CD4-positive, CD25-positive, alpha-beta regulatory T cell (primary cell): Measurements from ENCODE around the gene HSPA2. TPM values are rescaled to one million over a fixed set of nuclear protein-coding genes. Genes with fewer than 3 reads are reported as not detected.
A peak's percentile ranks its signal among the peaks of the same experiment; 100 is the strongest.
"Not testable (repeated sequence)": the region's sequence is repeated elsewhere in the genome, so short reads cannot be mapped to it uniquely, and the experiment has no call there.

ENCODE experiments used
- ATAC-seq, 2 donors: fragments of 150-1000 bp; cut with Tn5 transposase; one replicate each; pipeline ENCODE4 v1.10.0; 2021; ENCODE audit warnings: low read depth in 2 of 2, moderate number of reproducible peaks in 2 of 2, moderate library complexity in 1 of 2
- DNase-seq, 3 donors: peaks; one replicate each; pipeline versions ENCODE4 v3.0.0 to v3.0.0-alpha.2; 2012 to 2022; ENCODE audit warnings: mixed read lengths in 1 of 3
- H3K27ac ChIP-seq: one replicate; pipeline ENCODE4 v1.7.0; 2013; ENCODE audit warnings: mild to moderate bottlenecking, low read length; ENCODE audit not compliant: insufficient read depth, poor library complexity, severe bottlenecking
- H3K27me3 ChIP-seq: one replicate; pipeline ENCODE4 v1.7.0; 2013; ENCODE audit warnings: low read length; ENCODE audit not compliant: control insufficient read depth, insufficient read depth
- H3K36me3 ChIP-seq: one replicate; pipeline ENCODE4 v1.7.0; 2013; ENCODE audit warnings: mild to moderate bottlenecking, low read length, moderate library complexity; ENCODE audit not compliant: control insufficient read depth, insufficient read depth
- H3K4me1 ChIP-seq: 2 replicates; pipeline ENCODE4 v1.7.0; 2013; ENCODE audit warnings: mild to moderate bottlenecking, low read length; ENCODE audit not compliant: insufficient read depth, control insufficient read depth, poor library complexity, severe bottlenecking
- H3K4me3 ChIP-seq: one replicate; pipeline ENCODE4 v1.7.0; 2013; ENCODE audit warnings: low read depth, mild to moderate bottlenecking, low read length, moderate library complexity
- H3K9me3 ChIP-seq, 2 experiments: 1 replicate in 1 of 2; 2 replicates in 1 of 2; pipeline ENCODE4 v1.7.0; 2013; ENCODE audit warnings: low read length in 2 of 2, mild to moderate bottlenecking in 1 of 2, moderate library complexity in 1 of 2; ENCODE audit not compliant: control insufficient read depth in 2 of 2
- H3K27ac Mint-ChIP-seq, 3 donors: one replicate each; pipeline ENCODE4 v1.8.0; 2020 to 2022; ENCODE audit warnings: mild to moderate bottlenecking in 3 of 3, mixed read lengths in 3 of 3, moderate library complexity in 2 of 3
- H3K27me3 Mint-ChIP-seq: one replicate; pipeline ENCODE4 v1.8.0; 2022; ENCODE audit warnings: mild to moderate bottlenecking, mixed read lengths
- H3K36me3 Mint-ChIP-seq: one replicate; pipeline ENCODE4 v1.8.0; 2020; ENCODE audit warnings: mixed read lengths
- H3K4me1 Mint-ChIP-seq, 4 donors: one replicate each; pipeline ENCODE4 v1.8.0; 2020 to 2022; ENCODE audit warnings: mixed read lengths in 4 of 4, mild to moderate bottlenecking in 1 of 4
- H3K4me3 Mint-ChIP-seq, 4 donors: one replicate each; pipeline ENCODE4 v1.8.0; 2020 to 2022; ENCODE audit warnings: mild to moderate bottlenecking in 4 of 4, mixed read lengths in 4 of 4, moderate library complexity in 3 of 4
- H3K9me3 Mint-ChIP-seq, 7 donors: one replicate each; pipeline ENCODE4 v1.8.0; 2020 to 2022; ENCODE audit warnings: mixed read lengths in 7 of 7, mild to moderate bottlenecking in 3 of 7, moderate library complexity in 2 of 7
- polyA plus RNA-seq, 4 donors: library from polyadenylated mRNA; unstranded; fragments of 300-500 nt; fragmentation: Illumina TruSeq; gene quantifications; one replicate each; pipeline ENCODE4 v1.2.3, GENCODE V29; 2021
- total RNA-seq: library from RNA; stranded (reverse); gene quantifications from one replicate; pipeline ENCODE4 v1.2.3, GENCODE V29; 2022

The HSPA2 gene
- total and polyA plus RNA-seq, 5 donors from 2014 or later: 0.48 to 2.6 (median 0.65) TPM

DNA sequence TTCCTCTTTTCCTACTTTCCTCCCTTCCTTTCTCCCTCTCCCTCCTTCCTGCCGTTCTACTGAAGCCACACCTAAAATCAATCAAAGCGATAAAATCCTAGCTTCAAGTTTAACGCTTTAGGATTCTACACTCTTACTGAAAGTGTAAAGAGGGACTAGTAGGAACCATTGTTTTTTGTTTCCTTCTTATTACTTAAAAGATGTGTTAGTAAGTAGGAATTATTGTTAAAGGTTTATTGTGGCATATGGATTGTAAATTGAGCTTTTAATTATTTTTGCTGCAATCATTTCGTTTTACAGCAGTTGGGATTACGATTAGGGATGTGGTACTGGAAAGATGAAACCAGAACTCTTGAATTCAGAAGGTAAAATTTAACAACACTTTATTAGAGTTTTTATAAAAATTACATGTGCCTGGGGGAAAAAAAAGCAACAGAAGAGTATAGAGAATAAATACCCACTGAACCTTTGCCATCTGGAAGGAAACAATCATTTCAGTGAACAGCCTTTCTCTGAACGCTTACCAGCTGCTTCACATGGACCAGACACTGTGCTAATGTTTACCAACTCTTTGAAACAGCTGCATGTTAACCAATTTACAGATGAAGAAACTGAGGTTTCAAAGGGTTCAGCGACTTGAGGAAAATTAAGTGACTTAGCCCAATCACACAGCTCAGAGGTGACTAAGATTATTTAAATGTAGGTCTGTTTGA is 10.2 kb downstream of the HSPA2 start:
- H3K4me1 ChIP-seq: peaks cover 14% of the 10 kb centered on the region
- Mint-ChIP-seq H3K27ac (peak overlapping the region in 1 of 3 donors; percentile 52), H3K9me3 (peaks cover 0 to 1% (median 0%) of the 10 kb centered on the region in 7 donors), H3K4me3 (peak overlapping the region in 3 of 4 donors; percentile 8 to 86 (median 78)), H3K4me1 (peaks cover 0 to 16% (median 11%) of the 10 kb centered on the region in 4 donors), H3K27me3 (peaks cover 43% of the 10 kb centered on the region), H3K36me3 (no peaks in the 10 kb centered on the region)
- H3K27ac ChIP-seq: no peak overlapping the region
- H3K4me3 ChIP-seq: no peak overlapping the region
- ATAC-seq (no peak), DNase-seq (no peak)
- H3K27me3 ChIP-seq: peaks cover 16% of the 10 kb centered on the region
- H3K9me3 ChIP-seq: no peaks in the 10 kb centered on the region
- H3K36me3 ChIP-seq: no peaks in the 10 kb centered on the region

DNA sequence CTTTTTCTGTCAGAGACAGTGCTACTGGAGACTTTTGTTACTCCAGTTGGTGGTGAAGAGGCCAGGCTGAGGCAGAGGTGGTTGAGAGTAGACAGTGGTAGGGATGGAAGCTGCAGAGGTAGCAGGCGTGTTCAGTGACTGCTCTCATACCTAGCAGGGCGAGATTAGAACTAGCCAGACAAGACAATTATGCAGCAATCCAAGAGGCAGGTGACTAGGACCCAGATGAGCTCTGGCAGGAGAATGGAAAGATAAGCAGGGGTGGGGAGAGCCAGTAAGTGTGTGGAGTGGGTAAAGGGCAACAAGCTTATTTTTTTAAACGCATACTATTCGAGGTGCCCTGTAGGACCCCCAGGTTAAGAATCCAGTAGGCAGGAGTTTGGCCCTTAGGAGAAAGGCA is 14.0 kb downstream of the HSPA2 start:
- H3K27me3 Mint-ChIP-seq: peaks cover 49% of the 10 kb centered on the region
- Histone ChIP-seq H3K36me3 (no peaks in the 10 kb centered on the region), H3K27ac (no peak overlapping the region), H3K9me3 (no peaks in the 10 kb centered on the region), H3K4me1 (peaks cover 8% of the 10 kb centered on the region), H3K4me3 (no peak overlapping the region), H3K27me3 (peaks cover 10% of the 10 kb centered on the region)
- peak overlapping the region in 1 of 3 donors; percentile 76 for H3K27ac Mint-ChIP-seq
- DNase-seq (no peak), ATAC-seq (no peak)
- H3K36me3 Mint-ChIP-seq: no peaks in the 10 kb centered on the region
- peaks cover 0 to 15% (median 5%) of the 10 kb centered on the region in 4 donors for H3K4me1 Mint-ChIP-seq
- peaks cover 0 to 1% (median 0%) of the 10 kb centered on the region in 7 donors for H3K9me3 Mint-ChIP-seq
- no peak overlapping the region for H3K4me3 Mint-ChIP-seq

DNA sequence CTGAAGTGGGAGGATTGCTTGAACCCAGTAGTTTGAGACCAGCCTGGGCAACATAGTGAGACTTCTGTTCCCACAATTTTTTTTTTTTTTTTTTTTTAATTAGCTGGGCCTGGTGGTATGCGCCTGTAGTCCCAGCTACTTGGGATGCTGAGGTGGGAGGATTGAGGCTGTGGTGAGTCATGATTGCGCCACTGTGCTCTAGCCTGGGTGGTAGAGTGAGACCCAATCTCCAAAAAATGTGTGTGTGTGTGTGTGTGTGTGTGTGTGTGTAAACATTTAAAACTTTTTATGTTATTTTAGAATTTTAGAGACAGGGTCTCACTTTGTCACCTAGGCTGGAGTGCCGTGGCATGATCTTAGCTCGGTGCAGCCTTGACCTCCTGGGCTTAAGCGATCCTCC is 16.0 kb downstream of the HSPA2 start:
- no peaks in the 10 kb centered on the region for H3K4me1 ChIP-seq
- Mint-ChIP-seq H3K4me3 (no peak overlapping the region), H3K9me3 (no peaks in the 10 kb centered on the region), H3K4me1 (peaks cover 0 to 4% (median 1%) of the 10 kb centered on the region in 4 donors), H3K27ac (no peak overlapping the region), H3K27me3 (peaks cover 36% of the 10 kb centered on the region), H3K36me3 (no peaks in the 10 kb centered on the region)
- no peak for ATAC-seq
- no peaks in the 10 kb centered on the region for H3K36me3 ChIP-seq
- DNase-seq: no peak
- no peaks in the 10 kb centered on the region for H3K9me3 ChIP-seq
- H3K4me3 ChIP-seq: no peak overlapping the region
- H3K27ac ChIP-seq: no peak overlapping the region
- peaks cover 9% of the 10 kb centered on the region for H3K27me3 ChIP-seq

DNA sequence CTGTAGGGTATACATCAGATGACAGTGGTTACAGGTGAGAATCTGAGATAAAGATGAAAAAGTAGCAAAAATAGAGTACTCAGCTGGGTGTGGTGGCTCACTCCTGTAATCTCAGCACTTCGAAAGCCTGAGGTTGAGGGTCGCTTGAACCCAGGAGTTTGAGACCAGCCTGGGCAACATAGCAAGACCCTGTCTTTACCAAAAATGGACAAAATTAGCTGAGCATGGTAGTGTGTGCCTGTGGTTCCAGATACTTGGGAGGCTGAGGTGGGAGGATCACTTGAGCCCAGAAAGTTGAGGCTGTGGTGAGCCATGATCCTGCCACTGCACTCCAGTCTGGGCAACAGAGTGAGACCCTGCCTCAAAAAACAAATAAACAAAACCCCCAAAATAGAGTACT is 17.7 kb downstream of the HSPA2 start:
- not testable (repeated sequence) for H3K4me1 ChIP-seq, H3K36me3 Mint-ChIP-seq, H3K27ac ChIP-seq, H3K9me3 Mint-ChIP-seq, DNase-seq, H3K4me3 ChIP-seq, H3K27ac Mint-ChIP-seq, H3K27me3 ChIP-seq, H3K36me3 ChIP-seq, H3K9me3 ChIP-seq, H3K4me3 Mint-ChIP-seq, ATAC-seq, H3K4me1 Mint-ChIP-seq
- H3K27me3 Mint-ChIP-seq: peaks cover 25% of the 10 kb centered on the region

DNA sequence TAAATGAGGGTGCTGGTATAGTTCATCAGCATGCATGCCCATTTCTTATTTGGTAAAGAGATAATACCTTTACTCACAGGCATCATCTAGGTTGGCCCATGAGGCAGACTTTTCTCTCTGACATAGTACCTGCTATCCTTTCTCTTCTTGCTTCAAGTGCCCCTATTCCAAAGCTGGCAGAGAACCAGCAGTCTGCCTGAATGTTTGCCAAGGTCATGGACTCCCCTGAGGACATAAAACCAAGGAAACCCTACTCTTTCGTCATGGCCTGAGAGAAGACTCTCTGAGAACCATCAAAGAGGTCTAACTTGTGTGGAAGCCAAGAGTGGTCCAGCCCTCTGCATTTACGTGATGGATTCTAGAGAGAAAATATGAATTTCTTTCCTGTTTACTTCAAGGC is 21.1 kb downstream of the HSPA2 start:
- H3K4me3 Mint-ChIP-seq: no peak overlapping the region
- H3K27ac ChIP-seq: no peak overlapping the region
- H3K4me1 ChIP-seq: no peaks in the 10 kb centered on the region
- H3K27me3 Mint-ChIP-seq: peaks cover 41% of the 10 kb centered on the region
- no peak overlapping the region for H3K4me3 ChIP-seq
- H3K9me3 Mint-ChIP-seq: no peaks in the 10 kb centered on the region
- no peaks in the 10 kb centered on the region for H3K36me3 Mint-ChIP-seq
- peaks cover 0 to 3% (median 1%) of the 10 kb centered on the region in 4 donors for H3K4me1 Mint-ChIP-seq
- ATAC-seq (no peak), DNase-seq (no peak)
- no peak overlapping the region for H3K27ac Mint-ChIP-seq
- no peaks in the 10 kb centered on the region for H3K36me3 ChIP-seq
- peaks cover 2% of the 10 kb centered on the region for H3K27me3 ChIP-seq
- no peaks in the 10 kb centered on the region for H3K9me3 ChIP-seq

DNA sequence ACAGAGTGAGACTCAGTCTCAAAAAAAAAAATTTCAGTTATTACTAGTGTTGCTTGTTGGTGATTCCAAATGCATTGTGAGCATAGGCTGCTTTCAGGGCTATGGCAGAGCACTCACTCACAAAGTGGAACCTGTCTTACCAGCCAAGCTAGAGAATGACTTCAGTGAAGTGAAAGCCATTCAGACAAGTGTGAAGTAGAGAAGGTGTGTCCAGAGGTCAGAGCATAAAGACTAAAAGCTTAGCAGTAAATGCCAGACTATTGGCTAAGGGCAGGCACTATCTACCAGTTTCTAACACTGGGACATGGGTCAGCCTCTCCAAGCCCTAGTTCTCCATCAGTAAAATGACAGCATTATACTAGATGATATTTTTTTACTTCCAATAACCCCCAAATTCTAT is 21.9 kb downstream of the HSPA2 start:
- Mint-ChIP-seq H3K4me1 (peaks cover 0 to 3% (median 1%) of the 10 kb centered on the region in 4 donors), H3K36me3 (no peaks in the 10 kb centered on the region), H3K4me3 (no peak overlapping the region), H3K27me3 (peaks cover 44% of the 10 kb centered on the region), H3K27ac (no peak overlapping the region), H3K9me3 (no peaks in the 10 kb centered on the region)
- no peak overlapping the region for H3K27ac ChIP-seq
- no peaks in the 10 kb centered on the region for H3K36me3 ChIP-seq
- H3K4me1 ChIP-seq: no peaks in the 10 kb centered on the region
- H3K4me3 ChIP-seq: no peak overlapping the region
- DNase-seq (no peak), ATAC-seq (no peak)
- H3K9me3 ChIP-seq: no peaks in the 10 kb centered on the region
- H3K27me3 ChIP-seq: peaks cover 2% of the 10 kb centered on the region

DNA sequence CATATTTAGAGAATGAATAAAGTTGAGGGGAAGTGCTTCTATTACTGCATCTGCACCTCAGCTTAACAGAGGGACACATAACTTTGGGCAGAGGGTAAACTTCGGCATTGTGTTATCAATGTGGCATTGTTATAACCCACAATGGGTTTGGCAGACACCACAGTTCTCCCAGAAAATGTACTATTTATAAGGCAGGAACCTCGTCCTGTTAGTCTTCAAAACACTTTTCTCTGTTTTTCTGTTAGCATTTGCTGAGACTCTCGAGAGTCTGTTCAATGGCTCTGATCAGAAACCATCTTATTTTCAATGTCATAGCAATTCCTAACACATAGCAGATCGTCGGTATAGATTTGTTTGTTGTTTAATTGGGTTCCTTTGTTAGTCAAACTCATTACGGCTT is 23.2 kb downstream of the HSPA2 start:
- Histone ChIP-seq H3K36me3 (no peaks in the 10 kb centered on the region), H3K4me3 (no peak overlapping the region), H3K27ac (no peak overlapping the region), H3K27me3 (peaks cover 2% of the 10 kb centered on the region), H3K4me1 (no peaks in the 10 kb centered on the region), H3K9me3 (no peaks in the 10 kb centered on the region)
- Mint-ChIP-seq H3K4me3 (no peak overlapping the region), H3K4me1 (peaks cover 0 to 3% (median 1%) of the 10 kb centered on the region in 4 donors), H3K9me3 (no peaks in the 10 kb centered on the region), H3K27ac (no peak overlapping the region), H3K36me3 (no peaks in the 10 kb centered on the region), H3K27me3 (peaks cover 38% of the 10 kb centered on the region)
- ATAC-seq (no peak), DNase-seq (no peak)

DNA sequence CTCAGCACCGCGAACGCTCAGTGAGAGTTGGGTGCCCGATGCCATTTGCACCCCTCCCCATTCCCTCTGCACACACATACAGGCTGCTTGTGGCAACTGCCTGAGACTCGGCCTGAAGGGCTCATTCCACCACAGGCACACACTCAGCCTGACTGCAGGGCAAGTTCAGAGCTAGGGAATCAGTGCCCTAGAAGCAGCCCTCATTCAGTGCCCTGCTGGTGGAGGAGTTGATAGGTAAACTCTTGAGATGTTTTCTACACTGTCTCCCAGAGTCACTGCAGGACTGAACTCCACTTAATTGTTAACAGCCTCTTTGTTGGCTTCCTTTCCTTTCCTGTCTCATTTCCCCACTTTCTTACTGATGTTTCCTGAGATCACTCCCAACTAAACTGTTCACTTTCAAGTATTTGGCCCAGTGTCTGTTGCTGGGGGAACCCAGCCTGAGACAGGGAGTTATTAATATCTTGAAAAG is 26.1 kb downstream of the HSPA2 start:
- no peak for DNase-seq
- Histone ChIP-seq H3K36me3 (no peaks in the 10 kb centered on the region), H3K9me3 (no peaks in the 10 kb centered on the region), H3K4me3 (no peak overlapping the region), H3K27me3 (peaks cover 5% of the 10 kb centered on the region), H3K27ac (no peak overlapping the region), H3K4me1 (no peaks in the 10 kb centered on the region)
- H3K27ac Mint-ChIP-seq: no peak overlapping the region
- H3K4me1 Mint-ChIP-seq: peaks cover 0 to 2% (median 0%) of the 10 kb centered on the region in 4 donors
- H3K9me3 Mint-ChIP-seq: no peaks in the 10 kb centered on the region
- H3K4me3 Mint-ChIP-seq: no peak overlapping the region
- peaks cover 46% of the 10 kb centered on the region for H3K27me3 Mint-ChIP-seq
- H3K36me3 Mint-ChIP-seq: no peaks in the 10 kb centered on the region
- ATAC-seq: no peak
